Measurements from ENCODE around the gene MYPN.
"Not testable (repeated sequence)": the region's sequence is repeated elsewhere in the genome, so short reads cannot be mapped to it uniquely, and the experiment has no call there.

The MYPN gene

DNA sequence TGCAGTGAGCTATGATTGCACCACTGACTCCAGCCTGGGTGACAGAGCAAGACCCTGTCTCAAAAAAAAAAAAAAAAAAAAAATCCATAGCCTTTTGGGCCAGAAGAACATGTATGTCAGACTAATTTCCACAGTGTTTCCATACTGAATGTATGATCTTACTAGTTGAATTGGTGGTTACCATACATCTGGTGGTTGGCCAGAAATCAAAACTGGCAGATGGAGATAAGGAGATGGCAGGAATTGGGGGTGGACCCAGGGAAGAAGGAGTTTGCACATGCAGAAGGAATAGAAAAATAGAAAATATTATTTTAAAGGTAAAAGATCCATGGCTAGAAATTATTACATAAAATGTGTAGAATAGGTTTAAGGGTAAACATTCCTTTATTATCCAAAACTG, 126.3 kb downstream of the MYPN start:
- no peak for DNase-seq

DNA sequence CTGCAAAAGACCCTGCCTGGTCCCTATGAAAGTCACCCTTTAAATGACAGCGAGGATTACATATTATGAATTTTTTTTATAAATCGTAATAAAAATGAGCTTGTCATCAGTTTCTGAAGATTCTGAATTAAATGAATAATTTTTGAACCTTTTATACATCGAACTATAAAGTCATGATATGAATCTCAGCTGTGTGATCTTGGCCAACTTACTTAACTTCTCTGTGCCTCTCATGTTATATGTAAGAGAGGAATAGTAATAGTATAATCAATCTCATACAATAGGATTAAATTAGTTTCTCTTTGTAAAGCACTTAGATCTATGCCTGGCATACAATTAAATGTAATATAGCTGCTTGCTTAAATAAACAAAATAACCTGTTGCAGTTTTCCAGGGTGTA, 127.9 kb downstream of the MYPN start:
- no peak for DNase-seq

DNA sequence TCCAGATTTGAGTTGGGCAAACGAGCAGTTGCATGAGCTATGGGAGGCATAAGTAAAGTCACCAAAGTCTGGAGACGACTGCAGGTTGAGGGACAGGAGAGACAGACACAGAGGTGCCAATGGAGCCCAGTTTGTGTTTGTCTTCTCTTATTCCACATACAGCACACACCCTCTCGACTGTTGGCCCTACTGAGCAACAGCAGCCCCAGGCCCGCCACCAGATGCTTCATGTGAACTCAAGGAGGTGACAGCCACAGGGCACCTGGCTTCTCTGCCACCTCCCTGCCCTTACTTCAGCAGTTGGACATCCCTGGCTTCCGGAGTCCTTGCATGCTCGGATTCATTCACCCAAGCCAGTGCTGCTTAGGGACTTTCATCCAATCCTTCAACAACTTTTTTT, 129.1 kb downstream of the MYPN start:
- DNase-seq, result no peak

DNA sequence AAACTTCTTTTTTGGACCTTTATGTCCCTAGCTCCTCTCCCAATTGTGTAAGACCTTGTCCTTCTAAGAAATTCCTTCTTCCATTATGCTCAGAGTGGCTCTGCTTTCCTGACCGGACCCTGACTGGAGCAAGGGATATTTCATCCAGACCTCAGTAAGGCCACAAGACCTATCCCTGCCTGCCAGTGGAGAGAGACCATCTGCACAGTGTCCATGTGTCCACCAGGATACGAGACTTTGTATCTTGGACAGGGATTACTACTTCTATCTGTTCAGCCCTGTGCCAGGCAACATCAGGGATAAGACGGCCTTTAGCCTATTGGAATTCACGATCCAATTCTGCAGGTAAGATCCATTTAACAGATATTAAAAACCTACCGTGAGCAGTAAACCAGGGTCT, 129.8 kb downstream of the MYPN start:
- DNase-seq, result no peak

DNA sequence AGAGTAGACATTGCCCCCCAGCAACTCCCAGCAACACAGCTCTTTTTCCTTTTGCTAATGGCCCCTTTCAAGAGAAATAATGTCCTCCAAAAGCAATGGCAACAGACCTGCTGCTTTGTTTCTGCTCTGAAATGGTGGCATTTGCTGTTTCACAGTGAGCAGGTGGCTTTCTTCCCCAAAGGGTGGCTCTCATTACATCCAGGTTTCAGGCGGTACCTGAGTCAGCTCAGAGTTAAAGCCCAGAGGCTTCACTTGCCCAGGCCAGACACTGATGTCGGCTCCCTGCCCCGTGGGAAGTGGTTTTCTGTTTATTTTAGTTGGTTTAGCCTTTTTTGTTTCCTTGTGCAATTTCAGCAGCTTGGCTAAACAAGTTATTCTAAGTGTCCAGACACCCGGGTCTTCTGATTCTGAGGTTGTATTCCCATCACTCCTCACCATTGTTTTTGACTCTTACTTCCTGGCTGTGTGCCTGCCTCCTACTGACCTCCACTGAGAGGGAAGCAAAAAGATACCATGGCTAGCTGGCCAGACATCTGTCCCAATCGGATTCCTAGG, 130.4 kb downstream of the MYPN start:
- DNase-seq, result no peak

DNA sequence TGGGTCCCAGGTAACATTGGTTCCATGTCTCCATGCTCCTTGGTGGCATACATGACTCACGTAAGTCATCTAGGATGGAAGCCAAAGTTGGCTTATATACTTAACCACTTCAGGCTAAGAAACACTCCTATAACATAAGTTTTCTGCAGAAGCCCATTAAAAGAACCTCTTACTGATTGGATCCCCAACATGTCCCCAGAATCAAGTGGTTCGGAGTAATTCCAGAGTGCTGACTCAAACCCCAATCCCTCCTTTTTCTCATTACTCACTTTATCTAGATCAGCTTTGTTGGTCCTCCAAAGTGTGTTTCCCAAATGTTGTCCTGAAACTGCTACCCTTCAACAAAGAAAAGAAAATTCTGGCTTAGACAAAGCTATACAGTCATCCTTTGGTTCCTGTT, 132.8 kb downstream of the MYPN start:
- DNase-seq, result no peak

DNA sequence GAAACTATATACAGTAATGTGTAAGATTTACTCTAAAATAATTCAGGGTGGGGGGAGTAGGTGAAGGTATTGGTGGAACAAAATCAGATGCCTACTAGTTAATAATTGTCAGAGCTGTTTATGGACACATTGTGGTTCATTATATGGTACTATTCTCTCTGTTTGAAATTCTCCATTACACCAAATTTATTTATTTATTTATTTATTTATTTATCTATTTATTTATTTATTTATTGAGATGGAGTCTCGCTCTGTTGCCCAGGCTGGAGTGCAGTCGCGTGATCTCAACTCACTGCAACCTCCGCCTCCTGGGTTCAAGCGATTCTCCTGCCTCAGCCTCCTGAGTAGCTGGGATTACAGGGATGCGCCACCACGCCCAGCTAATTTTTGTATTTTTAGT, 137.1 kb downstream of the MYPN start:
- DNase-seq, result not testable (repeated sequence)

DNA sequence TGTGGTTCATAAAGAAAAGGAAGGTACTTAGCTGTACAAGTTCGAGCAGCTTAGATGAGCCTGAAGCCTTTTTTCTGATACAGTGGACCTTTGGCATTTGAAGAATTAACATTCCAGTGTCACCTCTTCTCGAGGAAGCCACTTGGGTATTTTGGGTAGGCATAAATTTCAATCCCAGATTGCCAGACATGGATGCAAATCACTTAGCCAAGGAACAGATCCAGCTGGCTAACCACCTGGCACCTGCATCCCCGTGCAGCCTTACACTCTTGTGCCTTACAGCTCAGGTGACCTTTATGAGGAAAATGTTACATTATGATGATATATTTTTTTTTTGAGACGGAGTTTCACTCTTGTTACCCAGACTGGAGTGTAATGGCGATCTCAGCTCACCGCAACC, 138.6 kb downstream of the MYPN start:
- DNase-seq, result no peak

DNA sequence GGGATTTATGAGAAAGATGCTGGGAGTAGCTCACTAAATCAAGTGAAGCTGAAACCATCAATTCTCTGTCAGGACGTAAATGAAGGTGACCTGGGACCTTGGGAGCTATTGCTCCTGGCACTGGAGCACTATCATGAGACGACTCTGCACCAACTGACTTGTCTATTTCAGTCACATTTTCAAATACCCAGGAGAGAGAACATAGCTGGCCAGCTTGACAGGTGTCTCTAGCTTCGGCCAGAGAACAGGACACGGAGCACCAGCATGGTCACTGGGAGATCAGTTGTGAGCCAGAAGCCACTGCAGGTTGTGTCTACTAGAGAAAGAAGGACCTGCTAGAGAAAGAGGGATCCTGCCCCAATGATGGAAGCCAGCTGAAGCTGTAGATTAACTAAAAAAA, 140.0 kb downstream of the MYPN start:
- DNase-seq, result no peak

DNA sequence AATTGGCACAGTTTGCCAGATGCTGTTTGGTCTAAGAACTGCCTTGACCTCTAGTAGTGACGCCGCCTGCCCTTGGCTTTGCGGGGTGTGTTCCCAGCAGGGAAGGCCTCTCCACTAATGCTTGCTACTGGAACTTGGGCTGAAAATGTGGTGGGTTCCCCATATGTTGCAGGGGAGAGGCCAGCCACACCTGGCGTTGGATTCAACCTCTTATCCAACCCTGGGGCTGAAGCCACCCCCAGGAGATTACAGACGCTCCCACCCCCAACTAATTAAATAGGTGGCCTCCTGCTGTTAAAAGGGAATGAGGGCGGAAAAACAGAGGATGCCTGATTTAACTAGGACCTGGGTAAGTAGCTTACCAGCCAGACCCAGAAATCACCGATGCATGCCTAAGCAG, 141.9 kb downstream of the MYPN start:
- no peak for DNase-seq

DNA sequence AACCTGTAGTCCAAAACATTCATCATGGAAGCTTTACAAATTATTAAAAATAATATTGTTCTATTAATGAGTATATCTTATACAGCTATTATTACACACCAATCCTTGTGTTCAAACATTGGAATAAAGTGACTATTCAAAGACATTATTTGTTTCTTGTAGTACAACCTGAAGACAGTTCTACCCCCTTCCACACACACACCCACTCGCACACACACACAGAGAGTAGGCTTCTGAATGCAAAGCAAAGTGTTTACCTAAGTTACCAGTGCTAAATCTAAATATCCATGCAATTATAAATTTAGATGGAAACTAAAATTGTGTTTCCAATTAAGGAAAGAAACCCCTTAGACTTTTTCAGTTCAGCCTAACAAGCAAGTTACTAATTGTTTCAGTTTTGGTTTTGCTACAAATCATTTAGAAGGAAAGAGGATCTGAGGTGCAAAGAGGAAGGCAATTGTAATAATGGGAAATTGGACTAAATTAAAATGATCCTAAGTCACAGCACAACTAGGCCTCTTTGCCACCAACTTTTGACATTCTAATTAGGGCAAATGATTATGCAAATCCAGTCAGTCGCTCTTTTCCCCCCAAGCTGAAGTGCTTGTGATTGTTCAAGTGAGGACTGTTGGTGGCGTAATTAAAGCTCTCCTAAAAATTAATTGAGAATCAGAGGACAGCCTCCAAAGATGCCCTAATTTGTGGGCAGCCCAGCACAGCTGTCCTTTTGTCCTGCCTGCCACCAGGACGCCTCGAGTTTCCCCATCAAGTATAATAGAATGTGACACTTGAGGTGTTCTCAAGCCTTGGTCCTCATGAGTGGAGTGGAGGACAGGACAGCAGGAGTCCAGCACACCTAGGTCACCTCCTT, 142.6 kb downstream of the MYPN start:
- no peak for DNase-seq

DNA sequence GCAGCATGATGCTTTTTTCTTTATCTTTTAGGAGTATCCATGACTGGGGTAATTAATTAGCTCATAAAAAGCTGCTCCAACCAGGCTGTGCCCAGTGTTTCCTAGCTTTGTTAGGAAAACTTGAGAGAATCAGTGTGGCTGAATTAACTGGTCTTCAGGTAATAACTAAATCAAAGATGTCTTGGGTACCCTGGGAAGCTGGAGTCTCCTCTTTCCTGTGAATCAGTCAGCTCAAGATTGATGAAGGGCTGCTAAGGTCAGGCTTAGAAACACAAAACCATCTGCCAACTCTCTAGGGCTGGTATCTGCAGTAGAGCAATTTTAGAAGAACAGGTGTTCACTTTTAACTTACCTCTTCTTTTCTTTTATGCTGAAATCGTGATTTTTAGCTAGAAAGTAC, 144.1 kb downstream of the MYPN start:
- no peak for DNase-seq

DNA sequence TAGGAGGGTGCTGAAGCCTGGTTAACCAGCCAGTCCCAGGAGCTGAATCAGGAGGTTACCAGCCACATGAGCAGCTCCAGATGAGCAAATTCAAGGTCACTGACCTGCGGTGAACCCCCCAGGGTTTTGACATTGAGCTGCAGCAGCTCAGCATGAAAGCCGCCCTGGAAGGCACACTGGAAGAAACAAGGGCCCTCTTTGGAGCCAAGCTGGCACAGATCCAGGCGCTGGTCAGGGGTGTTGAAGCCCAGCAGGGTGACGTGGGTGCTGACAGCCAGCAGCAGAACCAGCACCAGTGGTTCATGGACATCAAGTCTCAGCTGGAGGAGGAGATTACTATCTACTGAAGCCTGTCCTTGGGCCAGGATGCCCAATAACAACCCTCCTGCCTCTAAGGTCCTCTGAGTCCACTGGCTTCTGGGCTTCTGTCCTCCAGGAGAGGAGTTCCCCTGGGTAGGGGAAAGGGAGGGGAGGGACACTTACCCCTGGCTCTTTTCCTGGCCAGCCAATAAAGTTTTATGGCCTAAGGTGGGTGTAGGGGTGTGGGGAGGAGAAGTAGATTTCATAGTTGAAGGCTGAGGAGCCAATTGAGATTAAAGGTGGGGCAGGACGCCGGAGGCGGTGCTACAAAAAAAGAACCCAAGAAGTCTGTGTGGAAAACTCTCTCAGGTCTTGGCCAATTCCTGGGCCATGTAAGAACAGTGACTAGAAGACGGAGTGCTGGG, 152.0 kb downstream of the MYPN start:
- DNase-seq, result no peak

Data from activated effector memory CD4-positive, alpha-beta T cell treated with anti-CD3 and anti-CD28 coated beads, Interleukin-2, amount 50 U/mL, for 16 hours (primary cell).